Measurements from ENCODE around the gene CPPED1.

CPPED1 gene

DNA sequence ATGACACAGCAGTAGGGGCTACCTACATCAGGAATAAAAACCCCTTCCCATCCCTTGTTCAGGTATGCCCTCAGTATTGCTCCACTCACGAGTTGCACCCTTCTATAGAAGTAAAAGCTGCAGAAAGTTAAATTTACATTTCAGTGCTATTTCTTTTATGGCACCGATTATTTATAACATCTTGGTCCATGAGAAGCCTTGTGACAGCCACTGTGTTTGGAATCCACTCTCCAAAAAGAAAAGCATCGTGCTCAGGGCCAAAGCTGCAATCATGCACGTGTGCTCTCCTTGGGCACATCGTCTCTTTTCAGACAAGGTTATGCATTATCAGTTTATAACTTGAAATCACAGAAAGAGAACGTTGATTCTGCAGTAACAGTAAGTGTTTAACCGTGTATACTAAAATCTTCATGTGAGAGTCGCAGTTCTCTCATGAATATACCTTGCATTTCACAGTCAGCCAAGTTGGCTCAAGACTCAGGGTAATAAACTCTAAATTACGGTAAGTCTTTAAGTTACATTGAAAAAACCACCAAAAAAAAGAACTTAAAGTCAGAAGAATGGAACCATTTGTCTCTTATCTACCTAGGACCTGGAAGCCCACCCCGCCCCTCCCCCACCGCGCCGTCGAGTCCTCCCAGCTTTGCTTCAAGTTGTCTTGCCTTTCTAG is 189.6 kb downstream of the CPPED1 start:
- DNase-seq (ENCODE audit: insufficient read length, low spot score) (no peak), FAIRE-seq (no peak)
- TF ChIP-seq PAX5 (IDR thresholded peaks at IDR 0.05; ENCODE audit: insufficient read depth, low read length, severe bottlenecking) (no peak), POU2F2 (IDR thresholded peaks at IDR 0.05; ENCODE audit: low read depth, low read length) (0 out of 2 replicates have a peak, but pooled peaks have one; percentile 36)

DNA sequence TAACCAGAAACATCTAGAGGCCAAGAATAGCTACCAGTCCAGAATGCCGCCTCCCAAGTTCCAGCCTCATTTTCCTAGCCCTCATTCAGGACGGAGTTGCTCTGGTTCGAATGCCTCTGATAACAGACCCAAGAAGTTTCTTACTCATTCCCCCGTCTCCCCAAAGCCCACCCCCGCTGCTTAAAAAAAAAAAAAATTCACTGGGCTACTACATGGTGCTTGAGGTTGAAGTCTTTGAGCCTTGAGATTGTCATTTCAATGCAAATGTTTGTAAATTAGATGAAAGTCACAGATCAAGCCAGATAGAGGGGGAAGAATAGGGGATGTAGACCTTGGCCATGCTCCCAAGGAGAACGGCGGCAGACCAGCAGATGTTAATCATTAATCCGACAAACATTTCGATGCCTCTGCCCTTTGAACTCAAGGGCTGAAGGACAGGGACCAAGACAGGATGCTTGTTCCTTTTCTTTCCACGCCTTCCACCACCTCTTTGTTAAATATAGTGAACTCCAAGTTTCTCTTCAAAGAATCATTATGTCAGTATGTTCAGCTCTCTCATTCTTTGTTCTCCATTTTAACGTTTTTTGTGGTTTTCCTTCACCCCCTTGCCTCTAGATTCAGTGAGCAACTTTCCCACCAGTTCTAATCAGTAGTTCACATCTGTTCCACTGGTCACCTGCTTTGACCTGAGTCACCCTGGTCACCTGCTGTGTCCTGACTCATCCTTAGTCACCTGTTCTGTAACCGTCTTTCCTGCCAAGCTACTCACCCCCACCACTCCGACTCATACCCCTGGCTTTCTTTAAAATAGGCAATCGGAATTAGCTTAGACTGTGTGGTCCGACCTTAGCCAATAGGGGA is 190.3 kb downstream of the CPPED1 start:
- TF ChIP-seq PAX5 (IDR thresholded peaks at IDR 0.05; ENCODE audit: insufficient read depth, low read length, severe bottlenecking) (no peak), TAF1 (IDR thresholded peaks at IDR 0.05; ENCODE audit: low read depth, low read length) (no peak), POU2F2 (IDR thresholded peaks at IDR 0.05; ENCODE audit: low read depth, low read length) (no peak; the same call in 1 of the 2 replicates), POLR2A (IDR thresholded peaks at IDR 0.05; ENCODE audit: low read depth, low read length) (no peak), POLR2AphosphoS5 (IDR thresholded peaks at IDR 0.05; ENCODE audit: low read depth, low read length) (no peak), SPI1 (IDR thresholded peaks at IDR 0.05; ENCODE audit: low read depth, low read length) (no peak)
- DNase-seq (ENCODE audit: insufficient read length, low spot score) (no peak), FAIRE-seq (peak; percentile 31)

DNA sequence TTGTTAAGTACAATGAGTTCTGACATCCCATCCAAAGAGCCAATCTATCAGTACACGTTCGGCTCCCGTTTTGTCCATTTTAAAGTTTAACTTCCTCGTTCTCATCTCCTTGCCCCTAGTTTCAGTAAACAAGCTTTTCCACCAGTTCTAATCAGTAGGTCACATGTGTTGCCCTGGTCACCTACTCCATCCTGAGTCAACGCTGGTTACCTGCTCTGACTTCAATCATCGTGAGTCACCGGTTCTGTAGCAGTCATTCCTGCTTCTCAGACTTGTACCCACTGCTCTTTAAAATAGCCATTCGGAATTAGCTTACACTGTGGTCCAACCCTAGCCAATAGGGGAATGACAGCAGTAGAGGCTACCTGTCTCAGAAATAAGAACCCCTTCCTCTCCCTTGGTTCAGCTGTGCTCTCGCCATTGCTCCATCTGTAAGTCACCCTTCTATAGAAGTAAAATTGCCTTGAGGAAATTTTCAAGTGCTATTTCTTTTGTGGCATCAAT is 191.0 kb downstream of the CPPED1 start:
- DNase-seq (ENCODE audit: insufficient read length, low spot score) (no peak), FAIRE-seq (no peak)
- TF ChIP-seq SPI1 (IDR thresholded peaks at IDR 0.05; ENCODE audit: low read depth, low read length) (no peak), PAX5 (IDR thresholded peaks at IDR 0.05; ENCODE audit: insufficient read depth, low read length, severe bottlenecking) (no peak), TAF1 (IDR thresholded peaks at IDR 0.05; ENCODE audit: low read depth, low read length) (no peak), POU2F2 (IDR thresholded peaks at IDR 0.05; ENCODE audit: low read depth, low read length) (no peak), POLR2AphosphoS5 (IDR thresholded peaks at IDR 0.05; ENCODE audit: low read depth, low read length) (no peak), POLR2A (IDR thresholded peaks at IDR 0.05; ENCODE audit: low read depth, low read length) (no peak)

DNA sequence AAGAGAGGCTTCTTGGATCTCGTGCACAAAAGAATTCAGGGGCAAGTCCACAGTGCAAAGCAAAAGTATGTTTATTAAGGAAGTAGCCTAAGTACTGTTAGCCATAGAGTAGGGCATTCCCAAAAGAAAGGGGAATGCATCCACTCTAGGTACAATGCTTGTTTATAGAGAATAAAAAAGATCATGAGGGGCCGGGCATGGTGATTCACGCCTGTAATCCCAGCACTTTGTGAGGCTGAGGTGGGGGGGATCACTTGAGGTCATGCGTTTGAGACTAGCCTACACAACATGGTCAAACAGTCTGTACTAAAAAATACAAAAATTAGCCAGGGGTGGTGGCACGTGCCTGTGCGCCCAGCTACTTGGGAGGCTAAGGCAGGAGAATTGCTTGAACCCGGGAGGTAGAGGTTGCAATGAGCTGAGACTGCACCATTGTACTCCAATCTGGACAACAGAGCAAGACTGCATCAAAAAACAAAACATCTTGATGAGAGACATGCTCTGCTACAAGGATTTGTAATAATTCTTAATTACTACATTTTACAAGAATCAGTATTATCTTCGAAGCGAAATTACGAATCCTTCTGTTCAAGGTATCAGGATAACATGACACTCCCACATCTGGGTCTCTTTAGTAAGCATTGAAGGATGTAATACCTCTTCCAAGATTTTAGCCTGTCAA is 191.6 kb downstream of the CPPED1 start:
- TF ChIP-seq TAF1 (IDR thresholded peaks at IDR 0.05; ENCODE audit: low read depth, low read length) = no peak
- no peak for TF ChIP-seq SPI1 (IDR thresholded peaks at IDR 0.05; ENCODE audit: low read depth, low read length)
- no peak for TF ChIP-seq POLR2A (IDR thresholded peaks at IDR 0.05; ENCODE audit: low read depth, low read length)
- no peak for TF ChIP-seq POLR2AphosphoS5 (IDR thresholded peaks at IDR 0.05; ENCODE audit: low read depth, low read length)
- no peak for TF ChIP-seq POU2F2 (IDR thresholded peaks at IDR 0.05; ENCODE audit: low read depth, low read length)
- no peak for TF ChIP-seq PAX5 (IDR thresholded peaks at IDR 0.05; ENCODE audit: insufficient read depth, low read length, severe bottlenecking)
- FAIRE-seq (no peak), DNase-seq (ENCODE audit: insufficient read length, low spot score) (no peak)

DNA sequence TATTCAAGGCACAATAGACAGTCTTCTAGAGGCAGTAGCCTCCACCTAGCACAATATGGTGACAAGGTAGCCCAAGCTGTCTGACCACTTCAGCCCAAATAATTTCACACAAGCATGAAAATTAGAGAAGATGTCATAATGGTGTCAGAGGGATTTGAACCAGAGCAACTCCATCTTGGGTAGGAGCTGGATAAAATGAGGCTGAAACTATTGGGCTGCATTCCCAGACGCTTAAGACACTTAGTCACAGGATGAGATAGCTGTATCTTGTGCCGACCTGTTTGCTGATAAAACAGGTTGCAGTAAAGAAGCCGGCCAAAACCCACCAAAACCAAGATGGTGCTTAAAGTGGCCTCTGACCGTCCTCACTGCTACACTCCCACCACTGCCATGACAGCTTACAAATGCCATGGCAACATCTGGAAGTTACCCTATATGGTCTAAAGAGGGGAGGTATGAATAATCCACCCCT is 192.6 kb downstream of the CPPED1 start:
- FAIRE-seq = no peak
- no peak for DNase-seq (ENCODE audit: insufficient read length, low spot score)
- TF ChIP-seq TAF1 (IDR thresholded peaks at IDR 0.05; ENCODE audit: low read depth, low read length) (no peak), PAX5 (IDR thresholded peaks at IDR 0.05; ENCODE audit: insufficient read depth, low read length, severe bottlenecking) (no peak), POLR2AphosphoS5 (IDR thresholded peaks at IDR 0.05; ENCODE audit: low read depth, low read length) (no peak), POU2F2 (IDR thresholded peaks at IDR 0.05; ENCODE audit: low read depth, low read length) (no peak), POLR2A (IDR thresholded peaks at IDR 0.05; ENCODE audit: low read depth, low read length) (no peak), SPI1 (IDR thresholded peaks at IDR 0.05; ENCODE audit: low read depth, low read length) (no peak)

DNA sequence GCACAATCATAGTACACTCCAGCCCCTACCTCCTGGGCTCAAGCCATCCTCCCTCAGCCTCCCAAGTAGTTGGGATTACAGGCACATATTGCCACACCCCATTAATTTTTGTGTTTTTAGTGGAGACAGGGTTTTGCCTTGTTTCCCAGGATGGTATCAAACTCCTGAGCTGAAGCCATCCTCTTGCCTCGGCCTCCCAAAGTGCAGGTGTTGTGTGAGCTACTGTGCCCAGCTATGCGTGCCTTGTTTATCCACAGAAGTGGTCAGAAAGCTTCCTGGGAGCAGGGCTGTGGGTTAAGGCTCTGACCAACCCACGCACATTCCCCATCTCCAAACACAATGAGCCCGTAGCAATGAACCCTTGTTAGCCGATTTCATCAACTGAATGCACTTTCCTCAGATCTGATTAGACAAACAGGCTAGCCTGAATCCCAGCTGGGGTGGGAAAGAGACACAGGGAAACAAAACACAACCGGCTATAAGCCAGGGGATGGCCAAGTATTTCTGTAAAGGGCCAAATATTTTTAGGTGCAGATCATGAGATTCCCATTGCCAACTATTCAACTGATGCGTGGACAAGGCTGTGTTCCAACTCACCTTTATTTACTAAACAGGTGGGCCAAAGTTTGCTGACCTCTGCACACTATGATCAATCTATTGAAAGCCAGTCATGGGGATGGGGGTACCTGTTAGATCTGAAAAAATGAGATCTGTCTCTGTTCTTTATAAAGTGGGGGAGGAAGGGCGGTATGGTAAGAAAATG is 193.6 kb downstream of the CPPED1 start:
- FAIRE-seq (no peak), DNase-seq (ENCODE audit: insufficient read length, low spot score) (no peak)
- no peak for TF ChIP-seq POU2F2 (IDR thresholded peaks at IDR 0.05; ENCODE audit: low read depth, low read length)
- no peak for TF ChIP-seq SPI1 (IDR thresholded peaks at IDR 0.05; ENCODE audit: low read depth, low read length)
- no peak for TF ChIP-seq TAF1 (IDR thresholded peaks at IDR 0.05; ENCODE audit: low read depth, low read length)
- no peak for TF ChIP-seq POLR2AphosphoS5 (IDR thresholded peaks at IDR 0.05; ENCODE audit: low read depth, low read length)
- TF ChIP-seq PAX5 (IDR thresholded peaks at IDR 0.05; ENCODE audit: insufficient read depth, low read length, severe bottlenecking) = no peak
- no peak for TF ChIP-seq POLR2A (IDR thresholded peaks at IDR 0.05; ENCODE audit: low read depth, low read length)
